Lung (tissue), 12 donors: ENCODE results near the gene CAMK4. TPM values are rescaled to one million over a fixed set of nuclear protein-coding genes. Genes with fewer than 3 reads are reported as not detected.

Experiments
- ATAC-seq: fragments of 200-7000 bp; cut with Tn5 transposase; one replicate; pipeline ENCODE4 v1.9.1; 2020; ENCODE audit warnings: moderate number of reproducible peaks; ENCODE audit not compliant: insufficient read depth, low FRiP score
- DNase-seq, 3 donors: peaks; one replicate each; pipeline ENCODE4 v3.0.0-alpha.2; 2013 to 2017
- H3K27ac ChIP-seq, 2 donors: one replicate each; pipeline ENCODE4 v1.5.1; 2013; ENCODE audit warnings: mild to moderate bottlenecking in 2 of 2, moderate library complexity in 2 of 2, control low read depth in 1 of 2, inconsistent platforms in 1 of 2, low read depth in 1 of 2, low read length in 1 of 2
- H3K27me3 ChIP-seq, 3 donors: one replicate each; pipeline ENCODE4 v1.5.1; 2013; ENCODE audit warnings: low read length in 2 of 3; ENCODE audit not compliant: control insufficient read depth in 3 of 3, insufficient read depth in 3 of 3
- H3K36me3 ChIP-seq, 4 donors: one replicate each; pipeline ENCODE4 v1.5.1; 2013; ENCODE audit warnings: low read length in 4 of 4, mild to moderate bottlenecking in 1 of 4, moderate library complexity in 1 of 4; ENCODE audit not compliant: control insufficient read depth in 4 of 4, insufficient read depth in 4 of 4
- H3K4me1 ChIP-seq, 5 donors: one replicate each; pipeline ENCODE4 v1.5.1; 2013; ENCODE audit warnings: low read length in 5 of 5, mild to moderate bottlenecking in 2 of 5, moderate library complexity in 1 of 5; ENCODE audit not compliant: control insufficient read depth in 5 of 5, insufficient read depth in 5 of 5
- H3K4me3 ChIP-seq: one replicate; pipeline ENCODE4 v1.5.1; 2013; ENCODE audit warnings: mild to moderate bottlenecking, control low read depth, moderate library complexity
- H3K9ac ChIP-seq, 2 donors: one replicate each; pipeline ENCODE4 v1.5.1; 2013; ENCODE audit warnings: low read length in 2 of 2, control low read depth in 1 of 2; ENCODE audit not compliant: insufficient read depth in 1 of 2
- H3K9me3 ChIP-seq, 4 donors: one replicate each; pipeline ENCODE4 v1.5.1; 2013; ENCODE audit warnings: low read length in 3 of 4, mild to moderate bottlenecking in 1 of 4, moderate library complexity in 1 of 4; ENCODE audit not compliant: control insufficient read depth in 4 of 4, insufficient read depth in 3 of 4
- CTCF ChIP-seq: IDR thresholded peaks from 2 replicates; pipeline ENCODE4 v1.5.1; 2012; ENCODE audit warnings: mild to moderate bottlenecking; ENCODE audit errors: control extremely low read depth, extremely low read depth
- WGBS, 2 donors: extraction: QIAGEN DNeasy Blood & Tissue Kit; methylation state at CpG; one replicate each; pipeline ENCODE4 v1.1.7; 2013; 5-methylcytosine and 5-hydroxymethylcytosine counted together
- polyA plus RNA-seq, 2 donors: library from polyadenylated mRNA; stranded (reverse); fragments of 200-250 nt; gene quantifications; one replicate each; pipeline ENCODE4 v1.2.1, GENCODE V29; 2013
- total RNA-seq, 2 donors: library from RNA; depleted of rRNA in 1 of 2; stranded (reverse); fragments of >200 nt in 1 of 2; gene quantifications; one replicate each; pipeline ENCODE4 v1.2.1, GENCODE V29; 2014 to 2021
- donor health status: control.
- donor health status: control.
- donor health status: Bipolar disorder and iron deficiency.
- donor health status: healthy.
- donor health status: DM: yes; HTN: yes; CAD: no.

Gene CAMK4
- total and polyA plus RNA-seq, 4 donors, result 0.18 to 27.7 (median 0.73) TPM

GRCh38 chr5:111308951-111309350, 84.8 kb downstream of the CAMK4 start:
- no peak for TF ChIP-seq CTCF
- WGBS, 2 donors, result 60 to 63% methylated on average over 4 of the region's 4 CpGs
- no peaks in the 10 kb centered on the region for H3K36me3 ChIP-seq
- H3K9me3 ChIP-seq, result no peaks in the 10 kb centered on the region
- no peak overlapping the region for H3K9ac ChIP-seq
- no peak overlapping the region for H3K4me3 ChIP-seq
- peaks cover 0 to 6% (median 0%) of the 10 kb centered on the region in 5 donors for H3K4me1 ChIP-seq
- no peak overlapping the region for H3K27ac ChIP-seq
- no peaks in the 10 kb centered on the region for H3K27me3 ChIP-seq
- ATAC-seq (no peak), DNase-seq (no peak)

GRCh38 chr5:111309384-111309783, 85.2 kb downstream of the CAMK4 start:
- WGBS, 2 donors, result 89 to 93% methylated on average over 2 of the region's 2 CpGs
- Histone ChIP-seq H3K36me3 (no peaks in the 10 kb centered on the region), H3K27me3 (no peaks in the 10 kb centered on the region), H3K9me3 (no peaks in the 10 kb centered on the region), H3K9ac (no peak overlapping the region), H3K27ac (no peak overlapping the region), H3K4me1 (peaks cover 0 to 6% (median 0%) of the 10 kb centered on the region in 5 donors), H3K4me3 (no peak overlapping the region)
- DNase-seq (no peak), ATAC-seq (no peak)
- no peak for TF ChIP-seq CTCF

- no peak overlapping the region for H3K27ac ChIP-seq
- H3K4me1 ChIP-seq, result peaks cover 0 to 6% (median 0%) of the 10 kb centered on the region in 5 donors
- TF ChIP-seq CTCF, result no peak
- no peaks in the 10 kb centered on the region for H3K9me3 ChIP-seq
- no peak overlapping the region for H3K9ac ChIP-seq
- H3K36me3 ChIP-seq, result no peaks in the 10 kb centered on the region
- no peak for DNase-seq
- WGBS, 2 donors, result 86% methylated on average over 6 of the region's 6 CpGs
- H3K27me3 ChIP-seq, result no peaks in the 10 kb centered on the region
- no peak for ATAC-seq
- no peak overlapping the region for H3K4me3 ChIP-seq
Observed at GRCh38 chr5:111310711-111311620, 86.8 kb downstream of the CAMK4 start.
